ENCODE results near the gene TBC1D4.

Gene TBC1D4

GRCh38 chr13:75518439-75519088 is 36.6 kb upstream of the TBC1D4 start:
- Histone ChIP-seq H3K9me3 (ENCODE audit: insufficient read depth, low read depth, low read length) (peaks cover 33% of the 10 kb centered on the region), H3K4me3 (ENCODE audit: low read length, poor library complexity, severe bottlenecking) (no peak overlapping the region), H3K36me3 (ENCODE audit: insufficient read depth, low read length) (peaks cover 6% of the 10 kb centered on the region; the same call in 1 of the 2 replicates), H3K9me2 (replicated peaks; ENCODE audit: low read depth, low read length) (no peaks in the 10 kb centered on the region), H4K20me1 (ENCODE audit: insufficient read depth, low read length, poor library complexity, severe bottlenecking) (no peaks in the 10 kb centered on the region), H3K9ac (ENCODE audit: low read depth, low read length, poor library complexity, severe bottlenecking) (no peak overlapping the region), H3K27me3 (ENCODE audit: insufficient read depth, low read length, poor library complexity, severe bottlenecking) (no peaks in the 10 kb centered on the region), H3K79me2 (ENCODE audit: insufficient read depth, low read length) (no peaks in the 10 kb centered on the region), H3F3A (ENCODE audit: low read depth) (peaks cover 8% of the 10 kb centered on the region; the same call in 1 of the 2 replicates), H2AFZ (ENCODE audit: low read length) (no peak overlapping the region), H3K4me2 (ENCODE audit: low read depth, low read length, poor library complexity, severe bottlenecking) (no peak overlapping the region), H3K4me1 (ENCODE audit: insufficient read depth, low read length, poor library complexity, severe bottlenecking) (peaks cover 18% of the 10 kb centered on the region)
- TF ChIP-seq EZH2phosphoT487 (IDR thresholded peaks at IDR 0.05; ENCODE audit: borderline replicate concordance) (no peak), CTCF (conservative IDR thresholded peaks at IDR 0.05; ENCODE audit: low read length) (no peak)

- H3F3A ChIP-seq (ENCODE audit: low read depth): peaks cover 8% of the 10 kb centered on the region; the same call in 1 of the 2 replicates
- no peak overlapping the region for H2AFZ ChIP-seq (ENCODE audit: low read length)
- H4K20me1 ChIP-seq (ENCODE audit: insufficient read depth, low read length, poor library complexity, severe bottlenecking): no peaks in the 10 kb centered on the region
- H3K4me3 ChIP-seq (ENCODE audit: low read length, poor library complexity, severe bottlenecking): peak overlapping the region; percentile 19
- no peaks in the 10 kb centered on the region for H3K79me2 ChIP-seq (ENCODE audit: insufficient read depth, low read length)
- H3K9me2 ChIP-seq (replicated peaks; ENCODE audit: low read depth, low read length): no peaks in the 10 kb centered on the region
- peaks cover 6% of the 10 kb centered on the region; the same call in 1 of the 2 replicates for H3K36me3 ChIP-seq (ENCODE audit: insufficient read depth, low read length)
- H3K9ac ChIP-seq (ENCODE audit: low read depth, low read length, poor library complexity, severe bottlenecking): no peak overlapping the region
- peaks cover 28% of the 10 kb centered on the region for H3K9me3 ChIP-seq (ENCODE audit: insufficient read depth, low read depth, low read length)
- H3K27me3 ChIP-seq (ENCODE audit: insufficient read depth, low read length, poor library complexity, severe bottlenecking): no peaks in the 10 kb centered on the region
- no peak for TF ChIP-seq CTCF (conservative IDR thresholded peaks at IDR 0.05; ENCODE audit: low read length)
- TF ChIP-seq EZH2phosphoT487 (IDR thresholded peaks at IDR 0.05; ENCODE audit: borderline replicate concordance): no peak
- peak overlapping the region; percentile 37 for H3K4me2 ChIP-seq (ENCODE audit: low read depth, low read length, poor library complexity, severe bottlenecking)
- H3K4me1 ChIP-seq (ENCODE audit: insufficient read depth, low read length, poor library complexity, severe bottlenecking): peaks cover 47% of the 10 kb centered on the region
Observed at GRCh38 chr13:75514080-75514995, 32.4 kb upstream of the TBC1D4 start.

- Histone ChIP-seq H3K27me3 (ENCODE audit: insufficient read depth, low read length, poor library complexity, severe bottlenecking) (no peaks in the 10 kb centered on the region), H3K4me2 (ENCODE audit: low read depth, low read length, poor library complexity, severe bottlenecking) (no peak overlapping the region), H3F3A (ENCODE audit: low read depth) (peaks cover 8% of the 10 kb centered on the region; the same call in 1 of the 2 replicates), H3K4me1 (ENCODE audit: insufficient read depth, low read length, poor library complexity, severe bottlenecking) (peaks cover 48% of the 10 kb centered on the region), H3K79me2 (ENCODE audit: insufficient read depth, low read length) (no peaks in the 10 kb centered on the region), H3K9me3 (ENCODE audit: insufficient read depth, low read depth, low read length) (peaks cover 28% of the 10 kb centered on the region), H3K36me3 (ENCODE audit: insufficient read depth, low read length) (peaks cover 6% of the 10 kb centered on the region; the same call in 1 of the 2 replicates), H3K4me3 (ENCODE audit: low read length, poor library complexity, severe bottlenecking) (no peak overlapping the region), H2AFZ (ENCODE audit: low read length) (no peak overlapping the region), H3K9ac (ENCODE audit: low read depth, low read length, poor library complexity, severe bottlenecking) (no peak overlapping the region), H4K20me1 (ENCODE audit: insufficient read depth, low read length, poor library complexity, severe bottlenecking) (no peaks in the 10 kb centered on the region), H3K9me2 (replicated peaks; ENCODE audit: low read depth, low read length) (no peaks in the 10 kb centered on the region)
- no peak for TF ChIP-seq EZH2phosphoT487 (IDR thresholded peaks at IDR 0.05; ENCODE audit: borderline replicate concordance)
- no peak for TF ChIP-seq CTCF (conservative IDR thresholded peaks at IDR 0.05; ENCODE audit: low read length)
Observed at GRCh38 chr13:75513271-75513670, 31.3 kb upstream of the TBC1D4 start.
